Hepatic stellate cell (primary cell): ENCODE data around the gene HRC.

Source experiments
- DNase-seq: peaks from one replicate; pipeline ENCODE4 v3.0.0; 2011; ENCODE audit warnings: low spot score

The HRC gene

DNA sequence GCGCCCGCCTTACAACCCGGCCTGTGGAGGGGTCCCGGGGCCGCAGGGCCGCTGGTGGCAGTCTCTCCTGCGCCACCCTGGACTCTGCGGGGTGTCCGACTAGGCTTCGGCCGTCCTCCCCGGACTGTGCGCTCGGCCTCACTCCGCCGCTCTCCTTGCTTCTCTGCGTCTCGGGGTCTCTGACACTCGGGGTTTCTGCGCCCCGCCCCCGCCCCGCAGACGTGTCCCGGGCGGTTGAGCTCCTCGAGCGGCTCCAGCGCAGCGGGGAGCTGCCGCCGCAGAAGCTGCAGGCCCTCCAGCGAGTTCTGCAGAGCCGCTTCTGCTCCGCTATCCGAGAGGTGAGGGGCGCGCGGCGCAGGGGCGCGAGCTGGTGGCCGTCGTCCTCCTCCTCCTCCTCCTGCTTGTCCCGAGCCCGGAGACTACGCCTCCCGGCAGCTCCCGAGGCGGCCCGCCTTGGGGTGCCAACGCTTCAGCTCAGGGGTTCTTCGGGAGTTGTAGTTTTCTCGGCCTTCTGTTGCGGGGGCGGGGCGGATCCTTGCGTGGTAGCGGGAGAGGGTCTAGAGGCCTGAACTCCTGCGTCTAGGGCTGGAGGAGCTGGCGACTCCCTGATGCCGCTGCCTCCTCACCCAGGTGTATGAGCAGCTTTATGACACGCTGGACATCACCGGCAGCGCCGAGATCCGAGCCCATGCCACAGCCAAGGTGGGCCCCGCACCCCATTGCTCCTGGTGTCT, 40.4 kb downstream of the HRC start:
- peak; percentile 53 for DNase-seq

DNA sequence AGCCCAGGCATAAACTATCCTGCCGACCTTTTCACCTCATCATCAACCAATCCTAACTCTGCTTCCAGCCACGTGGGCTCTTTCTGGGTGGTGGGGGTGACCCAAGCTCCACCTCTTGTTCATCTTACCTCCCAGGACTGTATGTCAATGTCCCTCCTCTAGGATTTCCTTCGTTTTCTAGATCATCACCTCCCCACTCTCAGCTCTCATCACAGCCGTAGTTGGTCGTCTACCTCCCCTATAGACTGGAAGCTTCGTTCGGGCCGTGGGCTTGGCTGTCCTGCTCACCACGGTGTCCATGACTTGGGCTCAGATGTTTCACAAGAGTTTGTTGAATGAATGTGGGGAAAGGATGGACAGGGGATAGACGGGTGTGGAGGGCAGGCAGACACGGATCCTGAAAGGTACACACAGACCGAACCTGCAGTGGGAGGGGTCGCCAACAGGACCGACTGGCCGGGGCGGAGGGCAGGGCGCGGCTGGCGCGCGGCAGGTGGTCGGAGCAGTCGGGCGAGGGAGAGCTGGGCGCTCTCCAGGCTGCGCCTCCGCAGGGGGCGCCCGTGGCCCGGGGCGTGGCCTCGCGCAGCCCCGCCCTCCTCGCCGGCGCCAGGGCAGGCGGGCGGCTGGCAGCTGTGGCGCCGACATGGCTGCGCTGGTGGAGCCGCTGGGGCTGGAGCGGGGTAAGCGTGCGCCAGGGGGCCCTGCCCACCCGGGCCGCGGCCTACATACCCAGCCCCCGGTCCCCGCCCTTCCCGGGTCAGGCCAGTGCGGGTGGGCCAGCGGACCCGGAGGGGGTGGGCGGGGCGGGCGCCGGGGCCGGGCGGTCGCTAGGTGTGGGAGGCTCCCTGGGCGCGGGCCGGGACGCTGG, 41.2 kb downstream of the HRC start, which contains the start of gene LIN7B:
TSS of gene LIN7B (plus strand) at position 609 of the 868 bp plus-strand sequence. CDS start at position 644, 35 bp downstream.
- DNase-seq, result peak; percentile 87

- DNase-seq, result no peak
These were observed 43.8 kb downstream of the HRC start for GRCh38 chr19:49111218-49111998.

- peak; percentile 67 for DNase-seq
These were observed 44.6 kb downstream of the HRC start for GRCh38 chr19:49110567-49110966.

- no peak for DNase-seq
These were observed 45.5 kb downstream of the HRC start for GRCh38 chr19:49109569-49110233.

GRCh38 chr19:49109051-49109450, 46.1 kb downstream of the HRC start:
- no peak for DNase-seq

- no peak for DNase-seq
These were observed 47.4 kb downstream of the HRC start for GRCh38 chr19:49107625-49108459.

DNA sequence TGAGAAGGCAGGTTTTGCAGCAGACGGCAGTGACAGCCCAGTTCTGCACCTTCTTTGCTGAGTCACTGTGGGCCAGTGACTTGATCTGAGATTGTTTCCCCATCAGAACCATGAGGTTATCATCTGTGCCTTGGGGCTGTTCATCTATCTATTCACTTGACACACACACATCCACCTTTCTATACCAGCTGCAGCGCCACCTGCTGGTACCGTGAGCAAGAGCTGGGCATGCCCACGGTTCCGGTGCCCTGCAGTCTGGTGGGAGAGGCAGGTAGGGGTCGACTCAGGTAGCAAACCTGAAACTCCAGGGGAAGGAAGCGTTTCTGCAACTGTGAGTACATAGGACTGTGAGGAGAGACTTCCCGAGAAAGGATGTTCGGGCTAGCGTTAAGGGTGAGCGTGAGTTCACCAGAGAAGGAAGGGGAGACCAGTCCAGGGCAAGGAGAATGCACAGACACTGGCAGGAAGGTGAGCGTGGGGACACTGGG, 48.5 kb downstream of the HRC start:
- peak; percentile 44 for DNase-seq

DNA sequence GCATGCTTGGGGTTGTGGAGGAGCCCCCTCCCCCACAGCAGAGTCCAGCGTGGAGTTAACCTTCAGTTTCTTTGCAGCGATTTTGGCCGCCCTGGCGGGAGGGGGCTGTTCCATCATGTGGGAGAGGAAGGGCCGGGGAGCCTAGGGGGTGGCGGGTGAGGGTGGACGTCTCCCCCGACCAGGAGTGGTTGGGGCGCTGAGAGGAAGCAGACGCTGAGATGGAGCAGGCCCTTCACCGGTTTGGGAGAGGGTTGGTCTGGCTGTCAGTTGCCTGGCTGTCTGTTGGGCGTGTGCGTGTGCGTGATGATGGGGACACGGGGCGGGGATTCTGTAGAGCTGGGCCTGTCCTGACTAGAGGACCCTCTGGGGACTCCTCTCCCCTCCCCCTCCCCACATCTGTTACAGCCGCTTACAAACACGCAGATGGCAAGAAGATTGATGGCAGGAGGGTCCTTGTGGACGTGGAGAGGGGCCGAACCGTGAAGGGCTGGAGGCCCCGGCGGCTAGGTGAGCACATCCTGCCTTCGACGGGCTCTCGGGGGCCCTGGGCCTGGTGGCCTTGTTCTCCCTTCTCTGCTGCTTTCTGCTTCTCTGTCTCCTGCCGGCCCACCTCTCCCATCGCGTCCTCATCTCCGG, 50.8 kb downstream of the HRC start:
- no peak for DNase-seq

- no peak for DNase-seq
These were observed 51.7 kb downstream of the HRC start for GRCh38 chr19:49103331-49104085.

DNA sequence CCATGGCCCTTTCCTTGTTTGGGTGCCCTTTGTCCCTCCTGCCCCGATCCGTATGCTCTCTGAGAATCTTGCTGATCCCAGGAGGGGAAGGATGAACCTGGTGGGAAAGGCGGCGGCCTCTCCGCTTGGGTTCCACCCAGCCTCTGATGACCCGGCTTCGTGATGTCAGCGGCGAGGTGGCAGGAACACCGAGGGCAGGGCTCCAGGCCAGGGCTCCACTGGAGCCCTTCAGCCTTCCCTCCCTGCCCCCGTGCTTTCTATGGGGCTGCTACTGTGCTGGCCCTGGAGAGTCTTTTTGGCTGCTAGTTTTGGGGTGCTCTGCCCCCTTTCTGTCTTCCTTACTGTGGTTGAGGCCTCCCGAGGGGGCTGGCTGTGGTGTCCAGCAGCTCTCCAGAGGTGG, 52.9 kb downstream of the HRC start:
- DNase-seq, result no peak
